B cell (primary cell): ENCODE data around the gene EFNA2. TPM values are rescaled to one million over a fixed set of nuclear protein-coding genes. Genes with fewer than 3 reads are reported as not detected.

Experiments used
- ATAC-seq: fragments of 200-7000 bp; cut with Tn5 transposase; one replicate; pipeline ENCODE4 v1.10.0; 2021; ENCODE audit warnings: low read depth, mild to moderate bottlenecking, moderate number of reproducible peaks, moderate library complexity
- CTCF ChIA-PET: fragments of 350-600 bp; sonication (Branson Sonifier 250); formaldehyde crosslinking; loops from one replicate; lab custom pipeline; 2021; ENCODE audit warnings: antibody characterized with exemption, inconsistent platforms; lab: Charles Lee
- POLR2A ChIA-PET: fragments of 350-600 bp; sonication (Branson Sonifier 250); formaldehyde crosslinking; loops from one replicate; lab custom pipeline; 2021; ENCODE audit warnings: antibody characterized with exemption; lab: Charles Lee
- DNase-seq: peaks from one replicate; pipeline ENCODE4 v3.0.0; 2013
- H2AFZ ChIP-seq: 2 replicates; pipeline ENCODE4 v1.6.1; 2012; ENCODE audit warnings: mild to moderate bottlenecking, low read depth, low read length; ENCODE audit not compliant: insufficient read depth, poor library complexity, severe bottlenecking
- H3K27ac ChIP-seq, 2 donors: 1 replicate in 1 of 2; 2 replicates in 1 of 2; pipeline ENCODE4 v1.5.1; 2012 to 2013; ENCODE audit warnings: low read length in 2 of 2, mild to moderate bottlenecking in 2 of 2, moderate library complexity in 1 of 2
- H3K27me3 ChIP-seq, 4 experiments: fragments of 200-600 bp in 1 of 4; sonication (generic) in 1 of 4; replicated peaks in 1 of 4; 1 replicate in 2 of 4; 2 replicates in 2 of 4; pipeline versions ENCODE4 v1.6.1 to v1.7.0; 2013 to 2016; ENCODE audit warnings: low read length in 3 of 4, mild to moderate bottlenecking in 2 of 4, mixed read lengths in 1 of 4, moderate library complexity in 1 of 4; ENCODE audit not compliant: insufficient read depth in 4 of 4, control insufficient read depth in 3 of 4; ENCODE audit errors: control extremely low read depth in 1 of 4
- H3K36me3 ChIP-seq, 2 experiments: replicated peaks in 1 of 2; 1 replicate in 1 of 2; 2 replicates in 1 of 2; pipeline versions ENCODE4 v1.6.1 to v1.7.1; 2013; ENCODE audit warnings: low read length in 1 of 2; ENCODE audit not compliant: insufficient read depth in 2 of 2, control insufficient read depth in 1 of 2; ENCODE audit errors: control extremely low read depth in 1 of 2, extremely low read depth in 1 of 2
- H3K4me1 ChIP-seq, 2 donors: fragments of 200-600 bp in 1 of 2; sonication (generic) in 1 of 2; 1 replicate in 1 of 2; 2 replicates in 1 of 2; pipeline versions ENCODE4 v1.5.1 to v1.6.1; 2013 to 2017; ENCODE audit warnings: low read length in 2 of 2; ENCODE audit not compliant: control insufficient read depth in 2 of 2, insufficient read depth in 2 of 2
- H3K4me2 ChIP-seq: replicated peaks from 2 replicates; pipeline ENCODE3; 2012; ENCODE audit warnings: mild to moderate bottlenecking, low read depth, low read length; ENCODE audit not compliant: poor library complexity, severe bottlenecking
- H3K4me3 ChIP-seq, 5 experiments: fragments of 200-600 bp in 1 of 5; sonication (generic) in 1 of 5; 1 replicate in 3 of 5; 2 replicates in 2 of 5; pipeline versions ENCODE4 v1.5.1 to v1.7.0; 2011 to 2016; ENCODE audit warnings: low read length in 4 of 5, mild to moderate bottlenecking in 4 of 5, low read depth in 2 of 5, control low read depth in 1 of 5, moderate library complexity in 1 of 5; ENCODE audit not compliant: insufficient read depth in 1 of 5; ENCODE audit errors: control extremely low read depth in 1 of 5, extremely low read depth in 1 of 5
- H3K79me2 ChIP-seq: fragments of 200-600 bp; sonication (generic); one replicate; pipeline ENCODE4 v1.6.0; 2016; ENCODE audit warnings: low read length; ENCODE audit not compliant: control insufficient read depth, insufficient read depth
- H3K9ac ChIP-seq: fragments of 200-600 bp; sonication (generic); 2 replicates; pipeline ENCODE4 v1.6.1; 2017; ENCODE audit warnings: mild to moderate bottlenecking, low read length, moderate library complexity
- H3K9me3 ChIP-seq, 3 donors: one replicate each; pipeline versions ENCODE4 v1.6.1 to v1.7.1; 2013; ENCODE audit warnings: low read length in 2 of 3; ENCODE audit not compliant: control insufficient read depth in 2 of 3, insufficient read depth in 1 of 3; ENCODE audit errors: control extremely low read depth in 1 of 3
- H4K20me1 ChIP-seq: 2 replicates; pipeline ENCODE4 v1.6.0; 2012; ENCODE audit warnings: mild to moderate bottlenecking, low read length; ENCODE audit not compliant: insufficient read depth, control insufficient read depth, poor library complexity, severe bottlenecking
- H3K27ac Mint-ChIP-seq: one replicate; pipeline ENCODE4 v1.8.0; 2021; ENCODE audit warnings: mixed read lengths
- H3K27me3 Mint-ChIP-seq: one replicate; pipeline ENCODE4 v1.8.0; 2021; ENCODE audit warnings: mixed read lengths
- H3K4me1 Mint-ChIP-seq: one replicate; pipeline ENCODE4 v1.8.0; 2021; ENCODE audit warnings: mixed read lengths
- H3K4me3 Mint-ChIP-seq: one replicate; pipeline ENCODE4 v1.8.0; 2021; ENCODE audit warnings: mixed read lengths
- H3K9me3 Mint-ChIP-seq: one replicate; pipeline ENCODE4 v1.8.0; 2022; ENCODE audit warnings: mixed read lengths; ENCODE audit not compliant: insufficient read depth
- CTCF ChIP-seq: fragments of 200-600 bp; IDR thresholded peaks from one replicate; pipeline ENCODE4 v1.8.0; 2022; ENCODE audit warnings: antibody characterized with exemption, mild to moderate bottlenecking
- EZH2 ChIP-seq: IDR thresholded peaks from 2 replicates; pipeline ENCODE4 v1.6.1; 2012; ENCODE audit warnings: borderline replicate concordance, low read depth, mild to moderate bottlenecking, moderate library complexity, low read length; ENCODE audit not compliant: insufficient read depth, poor library complexity, severe bottlenecking
- WGBS: methylation state at CpG from one replicate; pipeline ENCODE4 v1.1.5; 2013; ENCODE audit warnings: missing lambda C conversion rate; ENCODE audit not compliant: insufficient coverage; 5-methylcytosine and 5-hydroxymethylcytosine counted together
- intact Hi-C: fragments of 100-400 bp; cut with micrococcal nuclease; formaldehyde crosslinking; loops from one replicate; pipeline ENCODE4 v1.10.0; 2022
- polyA plus RNA-seq: library from polyadenylated mRNA; depleted of rRNA; stranded (reverse); fragments of >200 nt; gene quantifications from 2 replicates; pipeline ENCODE4 v1.2.3, GENCODE V29; 2012
- total RNA-seq, 2 donors: library from RNA; stranded (reverse); fragments of 120-200 nt in 1 of 2; gene quantifications; 1 replicate in 1 of 2; 2 replicates in 1 of 2; pipeline versions ENCODE4 v1.2.3 to v1.2.4, GENCODE V29; 2013 to 2022

The EFNA2 gene
- total and polyA plus RNA-seq, 2 donors (not counting 1 experiment from before 2014, with no cell fraction given), result not detected

- peaks cover 15% of the 10 kb centered on the region for H4K20me1 ChIP-seq
- peaks cover 8% of the 10 kb centered on the region for H3K79me2 ChIP-seq
- peaks cover 0 to 7% of the 10 kb centered on the region in 2 experiments for H3K36me3 ChIP-seq
- peaks cover 0 to 50% (median 20%) of the 10 kb centered on the region in 4 experiments for H3K27me3 ChIP-seq
- ATAC-seq (no peak), DNase-seq (peak; percentile 28)
- Mint-ChIP-seq H3K27me3 (peaks cover 21% of the 10 kb centered on the region), H3K4me1 (peaks cover 22% of the 10 kb centered on the region), H3K27ac (no peak overlapping the region), H3K4me3 (peak overlapping the region; percentile 46), H3K9me3 (no peaks in the 10 kb centered on the region)
- intact Hi-C loops, result no loop called here
- H3K4me3 ChIP-seq, result no peak overlapping the region
- ChIA-PET CTCF (interaction anchor here (1.3 kb wide), 1 partner anchor 40 kb away, joined by 4 read pairs; no protein-coding TSS in a partner anchor), POLR2A (no interaction called here)
- H3K9me3 ChIP-seq, result peaks cover 0 to 8% (median 0%) of the 10 kb centered on the region in 3 donors
- no peak overlapping the region for H3K27ac ChIP-seq
- H3K9ac ChIP-seq, result no peak overlapping the region
- H2AFZ ChIP-seq, result no peak overlapping the region
- no peak overlapping the region for H3K4me2 ChIP-seq
- 80% methylated on average over 20 of the region's 20 CpGs for WGBS
- TF ChIP-seq CTCF (no peak), EZH2 (no peak)
- peaks cover 9 to 10% of the 10 kb centered on the region in 2 donors for H3K4me1 ChIP-seq
Measured at GRCh38 chr19:1284293-1284978, 1.2 kb upstream of the EFNA2 start.
